GM21367 (cell line): ENCODE measurements around the gene DOCK10.

ENCODE experiments used
- ATAC-seq: cut with Tn5 transposase; IDR thresholded peaks from one replicate; pipeline ENCODE4 v1.9.1; 2021; ENCODE audit not compliant: unreplicated experiment

The DOCK10 gene

DNA sequence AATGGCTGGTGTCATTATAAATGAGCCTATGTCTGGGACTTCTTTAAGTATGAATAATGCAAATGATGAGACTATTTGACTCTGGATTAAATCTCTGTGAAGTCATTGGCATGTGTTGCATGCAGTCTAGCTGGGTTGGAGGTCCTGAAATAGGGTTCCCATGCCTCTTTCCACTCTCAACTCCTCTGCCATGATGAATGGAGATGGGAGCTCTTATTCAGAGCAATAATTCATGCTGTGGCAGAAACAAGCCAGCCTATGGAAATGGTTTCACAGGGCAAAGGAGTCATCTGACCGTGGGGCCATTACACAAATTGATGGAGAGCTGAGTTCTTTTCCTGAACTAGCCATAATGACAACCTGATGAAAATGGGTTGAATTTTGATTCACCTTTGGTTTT is 310.6 kb downstream of the DOCK10 start:
- no peak for ATAC-seq

DNA sequence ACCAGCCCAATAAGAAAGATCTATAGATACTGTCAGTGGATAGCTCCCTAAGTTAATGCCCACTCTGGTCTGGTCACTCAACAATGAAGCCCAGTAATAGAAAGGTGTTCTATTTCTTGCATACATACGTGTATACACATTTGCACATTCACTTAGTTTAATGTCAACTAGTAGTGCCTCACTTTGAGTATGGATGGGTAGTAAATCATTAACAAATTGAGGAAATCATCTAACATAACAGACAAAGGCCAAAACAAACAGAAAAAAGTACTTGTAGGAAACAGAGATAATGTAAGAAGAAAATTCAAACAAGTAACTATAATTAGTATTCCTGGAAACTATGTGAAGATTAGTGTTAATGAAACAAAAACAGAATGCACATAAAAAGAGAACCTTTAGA is 312.8 kb downstream of the DOCK10 start:
- ATAC-seq = no peak

DNA sequence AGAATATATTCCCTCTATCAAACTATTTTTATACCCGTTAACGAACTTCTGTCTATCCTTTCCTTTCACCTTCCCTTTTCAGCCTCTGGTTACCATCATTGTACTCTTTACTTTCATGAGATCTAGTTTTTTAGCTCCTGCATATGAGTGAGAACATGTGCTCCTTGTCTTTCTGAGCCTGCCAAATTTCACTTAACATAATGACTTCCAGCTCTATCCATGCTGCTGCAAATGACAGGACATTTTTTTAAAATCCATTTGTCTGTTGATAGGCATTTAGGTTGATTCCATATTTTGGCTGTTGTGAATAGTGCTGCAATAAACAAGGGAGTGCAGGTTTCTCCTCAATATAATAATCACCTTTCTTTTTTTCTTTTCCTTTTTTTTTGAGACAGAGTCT is 317.9 kb downstream of the DOCK10 start:
- no peak for ATAC-seq

DNA sequence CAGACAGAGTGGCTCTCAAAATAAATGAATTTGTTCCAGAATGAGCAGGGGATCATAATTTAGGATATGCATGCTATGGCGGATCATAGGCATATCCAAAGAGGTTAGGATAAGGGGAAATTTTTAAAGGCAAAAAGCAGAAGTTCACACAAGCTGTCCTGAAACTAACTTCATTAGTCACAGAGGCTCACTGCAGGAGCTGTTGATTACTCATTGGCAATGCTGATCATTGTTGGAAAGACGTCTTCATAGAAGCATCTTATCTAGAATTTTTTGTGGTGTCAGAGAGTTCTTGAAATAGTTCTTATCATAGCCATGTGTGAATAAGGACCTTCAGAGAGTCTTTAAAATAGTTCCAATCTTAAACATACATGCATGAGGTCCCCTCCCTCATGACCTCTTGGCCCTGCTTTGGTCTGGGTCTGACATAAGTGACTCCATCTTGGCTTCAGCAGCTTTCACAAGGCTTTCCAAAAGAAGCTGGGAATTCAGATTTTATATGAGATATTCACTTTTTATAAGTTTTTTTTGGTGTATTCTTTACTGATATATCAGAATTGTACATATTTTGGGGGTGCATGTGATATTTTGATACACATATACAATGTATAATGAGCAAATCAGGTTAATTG is 318.6 kb downstream of the DOCK10 start:
- peak; percentile 70 for ATAC-seq

DNA sequence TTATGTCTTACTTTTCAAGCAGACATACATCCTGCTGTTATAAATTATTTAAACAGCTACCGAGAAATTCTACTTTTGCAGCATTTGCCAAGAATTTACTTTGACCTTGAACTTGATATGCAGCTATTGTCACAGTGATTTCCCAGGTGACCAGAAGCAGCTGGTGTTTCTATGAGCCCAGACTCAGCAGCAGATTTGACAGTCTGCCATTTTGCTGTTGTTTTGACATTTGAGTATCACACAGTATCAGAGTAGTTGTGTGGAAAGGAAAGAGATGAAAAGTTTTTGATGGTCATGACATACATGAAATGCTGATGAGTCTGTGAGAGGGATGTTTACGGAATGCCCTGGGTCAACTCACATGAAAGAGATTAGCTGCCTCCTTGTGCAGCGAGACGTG is 319.5 kb downstream of the DOCK10 start:
- ATAC-seq = no peak

DNA sequence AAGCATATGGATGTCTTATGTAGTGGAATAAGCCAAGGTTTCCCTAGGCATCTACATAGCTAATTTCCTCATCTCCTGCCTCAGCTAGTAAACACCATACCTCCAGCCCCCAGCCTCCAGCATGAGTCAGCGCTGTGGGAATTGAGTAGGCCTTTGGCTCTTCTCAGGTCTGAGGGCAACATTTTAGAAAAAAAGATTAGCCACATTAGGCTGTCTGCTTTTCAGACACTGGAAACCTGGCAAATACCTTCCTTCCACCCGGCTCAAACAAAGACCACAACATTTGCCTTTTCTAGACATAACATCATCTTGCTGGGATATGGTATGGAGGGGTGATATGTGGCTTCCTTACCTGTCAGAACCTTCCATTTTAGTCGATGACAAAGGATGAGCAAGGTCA is 320.0 kb downstream of the DOCK10 start:
- ATAC-seq = no peak

DNA sequence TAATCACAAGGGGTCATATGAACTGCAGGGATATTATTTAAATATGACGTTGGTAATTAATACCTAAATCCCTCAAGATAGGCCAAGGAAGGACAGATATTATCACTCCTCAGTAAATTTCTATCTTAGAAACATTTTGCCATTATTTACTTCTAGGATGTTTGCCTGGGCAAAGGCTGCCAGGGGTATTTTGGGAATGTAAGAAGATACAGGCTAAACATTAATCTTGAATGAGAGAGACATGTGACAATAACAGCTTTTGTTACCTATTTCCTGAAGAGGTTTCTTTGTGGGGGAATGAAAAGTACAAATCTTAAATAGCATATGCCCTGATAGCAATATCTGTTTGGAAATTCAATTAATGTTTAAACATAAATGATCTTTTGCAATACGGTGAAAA is 325.3 kb downstream of the DOCK10 start:
- no peak for ATAC-seq

DNA sequence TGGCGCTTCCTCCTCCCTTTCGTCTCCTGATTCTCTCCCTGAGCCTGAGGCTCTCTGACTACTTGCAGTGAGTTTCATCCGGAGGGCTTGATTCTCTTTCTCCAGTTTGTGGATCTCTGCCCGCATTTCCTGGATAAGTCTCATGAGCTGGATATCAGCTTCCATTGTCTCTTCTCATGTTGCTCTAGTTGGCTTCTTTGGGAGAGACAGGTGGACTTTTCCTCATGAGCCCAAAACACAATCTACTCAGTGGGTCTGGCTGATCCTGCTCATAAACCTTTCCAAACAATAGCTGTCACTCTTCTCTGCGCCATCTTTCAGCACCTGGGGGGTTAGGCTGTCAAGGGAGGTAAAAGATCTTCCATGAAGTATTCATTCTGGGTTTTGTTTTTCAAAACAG is 326.1 kb downstream of the DOCK10 start, which contains the start of gene CCDC195:
Gene CCDC195, minus strand, starts transcription at position 165 of the 400 bp plus-strand sequence. Its CDS starts 0 bp downstream, at position 165.
- no peak for ATAC-seq
